ENCODE data around the gene MYCT1. TPM values are rescaled to one million over a fixed set of nuclear protein-coding genes. Genes with fewer than 3 reads are reported as not detected.

MYCT1 gene
- total RNA-seq, 1 donor from 2014 or later = not detected

DNA sequence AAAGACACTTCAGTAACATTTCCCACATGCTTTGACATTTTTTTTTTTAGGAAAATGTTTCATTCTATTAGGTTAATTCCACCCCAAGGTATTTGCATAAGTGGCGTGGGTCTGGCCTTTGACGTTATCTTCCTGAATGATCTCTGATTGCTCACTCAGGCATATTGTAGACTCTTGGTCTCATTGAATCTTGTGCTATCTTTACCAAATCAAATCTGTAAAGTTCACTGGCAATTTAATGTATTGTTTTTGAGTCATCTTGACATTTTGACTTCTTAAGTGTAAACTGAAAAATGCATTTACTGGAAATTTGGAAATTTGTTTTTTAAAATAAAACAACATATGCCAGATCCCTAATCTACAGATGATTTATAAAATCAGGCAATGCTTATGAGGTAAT is 36.9 kb downstream of the MYCT1 start:
- ATAC-seq (ENCODE audit: low read depth) (no peak), DNase-seq (no peak)
- ChIA-PET CTCF (no interaction called here), POLR2A (no interaction called here)
- H3K9me3 Mint-ChIP-seq = no peaks in the 10 kb centered on the region
- TF ChIP-seq, protein P1, sequence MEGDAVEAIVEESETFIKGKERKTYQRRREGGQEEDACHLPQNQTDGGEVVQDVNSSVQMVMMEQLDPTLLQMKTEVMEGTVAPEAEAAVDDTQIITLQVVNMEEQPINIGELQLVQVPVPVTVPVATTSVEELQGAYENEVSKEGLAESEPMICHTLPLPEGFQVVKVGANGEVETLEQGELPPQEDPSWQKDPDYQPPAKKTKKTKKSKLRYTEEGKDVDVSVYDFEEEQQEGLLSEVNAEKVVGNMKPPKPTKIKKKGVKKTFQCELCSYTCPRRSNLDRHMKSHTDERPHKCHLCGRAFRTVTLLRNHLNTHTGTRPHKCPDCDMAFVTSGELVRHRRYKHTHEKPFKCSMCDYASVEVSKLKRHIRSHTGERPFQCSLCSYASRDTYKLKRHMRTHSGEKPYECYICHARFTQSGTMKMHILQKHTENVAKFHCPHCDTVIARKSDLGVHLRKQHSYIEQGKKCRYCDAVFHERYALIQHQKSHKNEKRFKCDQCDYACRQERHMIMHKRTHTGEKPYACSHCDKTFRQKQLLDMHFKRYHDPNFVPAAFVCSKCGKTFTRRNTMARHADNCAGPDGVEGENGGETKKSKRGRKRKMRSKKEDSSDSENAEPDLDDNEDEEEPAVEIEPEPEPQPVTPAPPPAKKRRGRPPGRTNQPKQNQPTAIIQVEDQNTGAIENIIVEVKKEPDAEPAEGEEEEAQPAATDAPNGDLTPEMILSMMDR (IDR thresholded peaks at IDR 0.05) = no peak
- no peaks in the 10 kb centered on the region for H3K4me1 Mint-ChIP-seq
- intact Hi-C loops (cut with micrococcal nuclease) = no loop called here
- H3K4me3 Mint-ChIP-seq = no peak overlapping the region
- no peaks in the 10 kb centered on the region for H3K36me3 Mint-ChIP-seq (ENCODE audit: low read depth)
- H3K27me3 Mint-ChIP-seq = no peaks in the 10 kb centered on the region
- no peak overlapping the region for H3K27ac Mint-ChIP-seq

DNA sequence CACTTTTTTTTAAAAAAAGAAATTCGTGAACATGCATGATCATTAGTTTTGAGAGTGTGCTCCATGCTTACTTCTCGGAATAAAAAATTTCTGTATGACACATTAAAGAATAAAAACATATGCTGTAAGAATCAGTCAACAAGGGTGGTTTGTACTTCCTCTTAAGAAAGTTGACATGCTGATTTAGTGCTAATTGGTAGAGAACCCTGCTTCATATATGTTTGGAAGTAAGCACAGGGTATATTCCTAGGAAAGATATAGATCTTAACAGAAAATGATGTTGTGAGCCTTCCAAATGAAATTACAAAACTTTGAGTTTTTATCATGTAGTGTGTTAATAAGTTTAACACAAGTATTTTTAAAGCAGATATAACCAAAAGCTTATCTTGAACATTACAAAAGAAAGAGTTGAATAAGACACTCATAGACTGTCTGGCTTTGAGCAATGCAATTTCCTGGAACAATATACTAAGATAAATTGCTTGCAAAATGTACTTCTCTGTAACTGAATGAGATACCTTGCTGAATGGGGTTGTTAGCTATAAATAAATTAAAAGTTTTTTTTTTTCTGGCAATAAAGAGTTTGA is 39.1 kb downstream of the MYCT1 start:
- ATAC-seq (ENCODE audit: low read depth) = no peak
- no peak for DNase-seq
- Mint-ChIP-seq H3K36me3 (ENCODE audit: low read depth) (no peaks in the 10 kb centered on the region), H3K4me1 (no peaks in the 10 kb centered on the region), H3K4me3 (no peak overlapping the region), H3K27me3 (no peaks in the 10 kb centered on the region), H3K27ac (no peak overlapping the region), H3K9me3 (no peaks in the 10 kb centered on the region)
- CTCF ChIA-PET = no interaction called here
- POLR2A ChIA-PET = no interaction called here
- intact Hi-C loops (cut with micrococcal nuclease) = no loop called here
- TF ChIP-seq, protein P1 (IDR thresholded peaks at IDR 0.05) = no peak

DNA sequence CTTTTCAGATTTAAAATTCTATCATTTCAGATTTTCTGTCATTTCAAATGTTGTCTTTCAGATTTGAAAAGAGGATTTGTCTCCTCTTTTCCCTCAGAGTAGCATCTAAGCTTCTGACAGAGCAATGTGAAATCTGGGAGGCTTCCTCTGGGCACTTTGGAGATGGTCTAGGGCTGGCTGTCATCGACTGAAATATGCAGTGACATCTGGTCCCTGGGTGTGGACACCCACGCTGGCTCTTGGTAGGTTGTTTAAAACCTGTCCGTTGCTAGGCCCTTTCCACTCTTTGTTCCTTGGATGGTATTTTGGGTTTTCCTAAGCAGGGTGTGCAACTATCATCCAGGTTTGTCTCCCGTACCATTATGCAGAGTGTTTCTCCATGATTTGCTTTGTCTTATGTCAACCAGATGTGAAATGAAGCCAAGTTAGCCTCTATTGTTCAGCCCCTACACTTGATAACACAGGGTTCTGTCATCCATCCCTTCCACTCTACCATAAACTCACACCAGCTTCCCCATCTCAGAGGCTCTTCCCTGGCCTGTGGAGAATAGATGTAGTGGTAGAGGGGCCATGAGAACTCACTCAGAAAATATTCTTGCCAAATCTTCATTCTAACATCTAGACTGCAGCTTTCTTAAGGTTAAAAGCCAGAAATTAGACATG is 47.9 kb downstream of the MYCT1 start:
- no peak overlapping the region for H3K27ac Mint-ChIP-seq
- H3K9me3 Mint-ChIP-seq = no peaks in the 10 kb centered on the region
- H3K4me3 Mint-ChIP-seq = no peak overlapping the region
- DNase-seq = no peak
- no peaks in the 10 kb centered on the region for H3K4me1 Mint-ChIP-seq
- no peaks in the 10 kb centered on the region for H3K27me3 Mint-ChIP-seq
- no peaks in the 10 kb centered on the region for H3K36me3 Mint-ChIP-seq (ENCODE audit: low read depth)
- no peak for ATAC-seq (ENCODE audit: low read depth)
- TF ChIP-seq, protein P1 (IDR thresholded peaks at IDR 0.05) = no peak
- CTCF ChIA-PET = no interaction called here
- POLR2A ChIA-PET = no interaction called here
- intact Hi-C loops (cut with micrococcal nuclease) = loop anchor here (5.0 kb wide), 1 partner anchor 277 kb away; no protein-coding TSS in a partner anchor

DNA sequence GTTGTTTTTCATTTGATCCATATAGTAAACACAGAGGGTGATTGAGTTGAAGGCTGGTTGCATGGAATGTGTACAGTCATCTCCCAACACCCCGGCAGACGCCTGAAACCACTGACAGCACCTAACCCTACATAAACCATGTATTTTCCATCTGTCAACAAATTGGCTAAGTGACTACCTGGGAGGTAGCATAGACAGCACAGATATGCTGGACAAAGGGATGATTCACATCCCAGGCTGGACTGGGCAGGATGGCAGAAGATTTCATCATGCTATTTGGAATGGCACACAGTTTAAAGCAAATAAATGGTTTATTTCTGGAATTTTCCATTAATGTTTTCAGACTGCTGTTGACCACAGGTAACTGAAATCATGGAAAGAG is 48.5 kb downstream of the MYCT1 start:
- no peaks in the 10 kb centered on the region for H3K27me3 Mint-ChIP-seq
- DNase-seq (no peak), ATAC-seq (ENCODE audit: low read depth) (no peak)
- intact Hi-C loops (cut with micrococcal nuclease) = loop anchor here (5.0 kb wide), 1 partner anchor 276 kb away; no protein-coding TSS in a partner anchor
- no peaks in the 10 kb centered on the region for H3K36me3 Mint-ChIP-seq (ENCODE audit: low read depth)
- TF ChIP-seq, protein P1 (IDR thresholded peaks at IDR 0.05) = no peak
- ChIA-PET POLR2A (no interaction called here), CTCF (no interaction called here)
- H3K4me1 Mint-ChIP-seq = no peaks in the 10 kb centered on the region
- H3K4me3 Mint-ChIP-seq = no peak overlapping the region
- H3K9me3 Mint-ChIP-seq = no peaks in the 10 kb centered on the region
- no peak overlapping the region for H3K27ac Mint-ChIP-seq

- TF ChIP-seq, protein P1 (IDR thresholded peaks at IDR 0.05) = no peak
- no peaks in the 10 kb centered on the region for H3K27me3 Mint-ChIP-seq
- DNase-seq (no peak), ATAC-seq (ENCODE audit: low read depth) (no peak)
- H3K4me1 Mint-ChIP-seq = no peaks in the 10 kb centered on the region
- intact Hi-C loops (cut with micrococcal nuclease) = loop anchor here (5.0 kb wide), 1 partner anchor 273 kb away; no protein-coding TSS in a partner anchor
- ChIA-PET CTCF (no interaction called here), POLR2A (no interaction called here)
- H3K9me3 Mint-ChIP-seq = no peaks in the 10 kb centered on the region
- no peak overlapping the region for H3K27ac Mint-ChIP-seq
- H3K36me3 Mint-ChIP-seq (ENCODE audit: low read depth) = no peaks in the 10 kb centered on the region
- no peak overlapping the region for H3K4me3 Mint-ChIP-seq
Measured at GRCh38 chr6:152748843-152749242, 51.1 kb downstream of the MYCT1 start.
